Measurements from ENCODE around the gene ACTL6B.
"Not testable (repeated sequence)": the region's sequence is repeated elsewhere in the genome, so short reads cannot be mapped to it uniquely, and the experiment has no call there.

The ACTL6B gene

GRCh38 chr7:100665168-100665726 is 9.0 kb upstream of the ACTL6B start:
- ChIA-PET CTCF (interaction anchor here (1.0 to 1.3 kb wide), 2 partner anchors 26 to 32 kb away, joined by 3 to 4 read pairs; no protein-coding TSS in a partner anchor), POLR2A (no interaction called here)
- no peak overlapping the region for H3K4me3 ChIP-seq (ENCODE audit: low read depth, low read length)
- no peak for TF ChIP-seq CTCF (IDR thresholded peaks at IDR 0.05; ENCODE audit: insufficient read depth, low read length, missing control alignments)
- no peak for DNase-seq (ENCODE audit: low read depth, low spot score)

- POLR2A ChIA-PET; CTCF ChIA-PET; H3K4me3 ChIP-seq (ENCODE audit: low read depth, low read length); DNase-seq (ENCODE audit: low read depth, low spot score): not testable (repeated sequence)
Observed at GRCh38 chr7:100662194-100662776, 6.0 kb upstream of the ACTL6B start.

GRCh38 chr7:100654908-100655831 is 1.1 kb downstream of the ACTL6B start:
- ChIA-PET CTCF (interaction anchor here (1.0 kb wide), 1 partner anchor 37 kb away, joined by 3 read pairs; no protein-coding TSS in a partner anchor), POLR2A (no interaction called here)
- no peak overlapping the region for H3K4me3 ChIP-seq (ENCODE audit: low read depth, low read length)
- no peak for DNase-seq (ENCODE audit: low read depth, low spot score)
- no peak for TF ChIP-seq CTCF (IDR thresholded peaks at IDR 0.05; ENCODE audit: insufficient read depth, low read length, missing control alignments)

- no peak for DNase-seq (ENCODE audit: low read depth, low spot score)
- no peak overlapping the region for H3K4me3 ChIP-seq (ENCODE audit: low read depth, low read length)
- TF ChIP-seq CTCF (IDR thresholded peaks at IDR 0.05; ENCODE audit: insufficient read depth, low read length, missing control alignments), result no peak
- ChIA-PET CTCF (no interaction called here), POLR2A (no interaction called here)
Observed at GRCh38 chr7:100649826-100650565, 6.3 kb downstream of the ACTL6B start.

- H3K4me3 ChIP-seq (ENCODE audit: low read depth, low read length), result no peak overlapping the region
- POLR2A ChIA-PET, result no interaction called here
- DNase-seq (ENCODE audit: low read depth, low spot score), result no peak
- no peak for TF ChIP-seq CTCF (IDR thresholded peaks at IDR 0.05; ENCODE audit: insufficient read depth, low read length, missing control alignments)
- CTCF ChIA-PET, result no interaction called here
Observed at GRCh38 chr7:100642534-100642907, 13.7 kb downstream of the ACTL6B start.

GRCh38 chr7:100641860-100642533 is 14.3 kb downstream of the ACTL6B start:
- POLR2A ChIA-PET, result no interaction called here
- no peak for TF ChIP-seq CTCF (IDR thresholded peaks at IDR 0.05; ENCODE audit: insufficient read depth, low read length, missing control alignments)
- no peak overlapping the region for H3K4me3 ChIP-seq (ENCODE audit: low read depth, low read length)
- CTCF ChIA-PET, result no interaction called here
- DNase-seq (ENCODE audit: low read depth, low spot score), result no peak
